Keratinocyte (primary cell): ENCODE results near the gene ASAP3. TPM values are rescaled to one million over a fixed set of nuclear protein-coding genes. Genes with fewer than 3 reads are reported as not detected.
A peak's percentile ranks its signal among the peaks of the same experiment; 100 is the strongest.

Experiments
- DNase-seq: peaks from one replicate; pipeline ENCODE4 v3.0.0-alpha.2; 2011; ENCODE audit warnings: low read depth, missing footprints, low spot score
- FAIRE-seq: peaks from 2 replicates; lab custom pipeline; 2011; peaks lifted over from hg19 to GRCh38; lab: Jason Lieb, UNC
- H2AFZ ChIP-seq: 2 replicates; pipeline ENCODE4 v1.6.0; 2012; ENCODE audit warnings: low read length, control low read depth, inconsistent platforms; ENCODE audit not compliant: control insufficient read depth
- H3K27ac ChIP-seq: 2 replicates; pipeline ENCODE4 v1.5.1; 2011; ENCODE audit warnings: low read length; ENCODE audit not compliant: control insufficient read depth, insufficient read depth
- H3K27me3 ChIP-seq: 3 replicates; pipeline ENCODE4 v1.6.0; 2011; ENCODE audit warnings: low read length; ENCODE audit not compliant: control insufficient read depth, insufficient read depth; ENCODE audit errors: extremely low read depth
- H3K36me3 ChIP-seq, 2 experiments: 2 replicates in 1 of 2; 3 replicates in 1 of 2; pipeline ENCODE4 v1.5.1; 2011; ENCODE audit warnings: low read length in 2 of 2, mild to moderate bottlenecking in 1 of 2; ENCODE audit not compliant: control insufficient read depth in 2 of 2, insufficient read depth in 2 of 2; ENCODE audit errors: extremely low read depth in 1 of 2
- H3K4me1 ChIP-seq: 3 replicates; pipeline ENCODE4 v1.5.1; 2011; ENCODE audit warnings: low read length; ENCODE audit not compliant: control insufficient read depth, insufficient read depth; ENCODE audit errors: extremely low read depth
- H3K4me2 ChIP-seq: 3 replicates; pipeline ENCODE4 v1.6.0; 2011; ENCODE audit warnings: low read depth, low read length; ENCODE audit not compliant: control insufficient read depth, insufficient read depth; ENCODE audit errors: extremely low read depth
- H3K4me3 ChIP-seq, 3 experiments: fragments of 200-600 bp in 1 of 3; sonication (generic) in 1 of 3; 2 replicates in 2 of 3; 3 replicates in 1 of 3; pipeline ENCODE4 v1.5.1; 2011 to 2016; ENCODE audit warnings: low read length in 3 of 3, mild to moderate bottlenecking in 3 of 3, control low read depth in 2 of 3, inconsistent platforms in 1 of 3, low read depth in 1 of 3, mixed read lengths in 1 of 3, mixed run types in 1 of 3, moderate library complexity in 1 of 3; ENCODE audit not compliant: control insufficient read depth in 2 of 3, insufficient read depth in 2 of 3; ENCODE audit errors: extremely low read depth in 1 of 3
- H3K79me2 ChIP-seq: 2 replicates; pipeline ENCODE4 v1.6.0; 2012; ENCODE audit warnings: low read length; ENCODE audit not compliant: control insufficient read depth, insufficient read depth
- H3K9ac ChIP-seq: 3 replicates; pipeline ENCODE4 v1.6.0; 2011; ENCODE audit warnings: low read length; ENCODE audit not compliant: control insufficient read depth, insufficient read depth; ENCODE audit errors: extremely low read depth
- H3K9me1 ChIP-seq: 3 replicates; pipeline ENCODE4 v1.6.0; 2011; ENCODE audit warnings: low read length; ENCODE audit not compliant: control insufficient read depth, insufficient read depth; ENCODE audit errors: extremely low read depth
- H3K9me3 ChIP-seq: 2 replicates; pipeline ENCODE4 v1.5.1; 2012; ENCODE audit warnings: low read depth, low read length; ENCODE audit not compliant: control insufficient read depth
- H4K20me1 ChIP-seq: 3 replicates; pipeline ENCODE4 v1.6.0; 2011; ENCODE audit warnings: low read length; ENCODE audit not compliant: control insufficient read depth, insufficient read depth; ENCODE audit errors: extremely low read depth
- CTCF ChIP-seq, 3 experiments: IDR thresholded peaks in 1 of 3; conservative IDR thresholded peaks in 1 of 3; optimal IDR thresholded peaks in 1 of 3; 2 replicates in 2 of 3; 3 replicates in 1 of 3; pipeline versions ENCODE3 to v1.5.1; 2011; ENCODE audit warnings: low read length in 3 of 3, mild to moderate bottlenecking in 3 of 3, moderate library complexity in 2 of 3, control low read depth in 1 of 3, inconsistent platforms in 1 of 3; ENCODE audit not compliant: insufficient read depth in 2 of 3; ENCODE audit errors: extremely low read depth in 1 of 3
- EZH2 ChIP-seq: IDR thresholded peaks from one replicate; pipeline ENCODE4 v1.6.1; 2012; ENCODE audit warnings: inconsistent platforms, mild to moderate bottlenecking, low read length, moderate library complexity
- dilution Hi-C: fragments of 300-500 bp; cut with MboI; formaldehyde crosslinking; loops from one replicate; pipeline ENCODE4 v1.7.0; 2020; ENCODE audit warnings: low sequenced_read_pairs; ENCODE audit not compliant: extremely low pct_ligation_motif_present
- polyA plus RNA-seq, 5 experiments: library from polyadenylated mRNA; depleted of rRNA in 3 of 5; stranded (reverse) in 3 of 5; stranded (forward) in 1 of 5; unstranded in 1 of 5; fragments of >200 nt; gene quantifications; 1 replicate in 1 of 5; 2 replicates in 3 of 5; 3 replicates in 1 of 5; pipeline versions ENCODE4 v1.2.1 to v1.2.3, GENCODE V29; 2011 to 2012; ENCODE audit warnings: missing spikeins in 2 of 5, low read depth in 1 of 5, low replicate concordance in 1 of 5

ASAP3 gene
- polyA plus RNA-seq, 1 donor (not counting 4 experiments of a cell fraction or from before 2014, with no cell fraction given), result 11.4 TPM

GRCh38 chr1:23408797-23409290 lies 75.1 kb downstream of the ASAP3 start:
- Histone ChIP-seq H3K27ac (no peak overlapping the region), H3K9ac (no peak overlapping the region), H3K9me3 (no peaks in the 10 kb centered on the region), H2AFZ (no peak overlapping the region), H3K27me3 (no peaks in the 10 kb centered on the region), H3K4me1 (peaks cover 21% of the 10 kb centered on the region), H3K4me2 (no peak overlapping the region), H3K79me2 (no peaks in the 10 kb centered on the region), H3K9me1 (no peaks in the 10 kb centered on the region), H3K36me3 (no peaks in the 10 kb centered on the region), H4K20me1 (no peaks in the 10 kb centered on the region), H3K4me3 (no peak overlapping the region)
- no peak for FAIRE-seq
- TF ChIP-seq CTCF (optimal IDR thresholded peaks at IDR 0.05 in 1 of 3, IDR thresholded peaks at IDR 0.05 in 1 of 3, conservative IDR thresholded peaks at IDR 0.05 in 1 of 3; ENCODE audit: extremely low read depth in 1 of 3, insufficient read depth in 2 of 3, low read length in 3 of 3) (no peak), EZH2 (no peak)
- dilution Hi-C loops, result no loop called here
- no peak for DNase-seq

- dilution Hi-C loops, result no loop called here
Measured at GRCh38 chr1:23407016-23407630, 76.9 kb downstream of the ASAP3 start.

More at GRCh38 chr1:23407016-23407630, 76.9 kb downstream of the ASAP3 start:
- H3K9me1 ChIP-seq, result peaks cover 2% of the 10 kb centered on the region
- H2AFZ ChIP-seq, result no peak overlapping the region
- DNase-seq, result no peak
- FAIRE-seq, result peak; percentile 49
- no peak overlapping the region for H3K9ac ChIP-seq
- H4K20me1 ChIP-seq, result no peaks in the 10 kb centered on the region
- TF ChIP-seq EZH2 (no peak), CTCF (optimal IDR thresholded peaks at IDR 0.05 in 1 of 3, IDR thresholded peaks at IDR 0.05 in 1 of 3, conservative IDR thresholded peaks at IDR 0.05 in 1 of 3; ENCODE audit: extremely low read depth in 1 of 3, insufficient read depth in 2 of 3, low read length in 3 of 3) (no peak)
- peak overlapping the region; percentile 3 for H3K4me2 ChIP-seq
- H3K27me3 ChIP-seq, result no peaks in the 10 kb centered on the region
- H3K4me1 ChIP-seq, result peaks cover 35% of the 10 kb centered on the region
- H3K27ac ChIP-seq, result no peak overlapping the region
- H3K36me3 ChIP-seq, result no peaks in the 10 kb centered on the region
- H3K79me2 ChIP-seq, result no peaks in the 10 kb centered on the region
- no peaks in the 10 kb centered on the region for H3K9me3 ChIP-seq
- no peak overlapping the region for H3K4me3 ChIP-seq
